Raji (cell line): Measurements from ENCODE around the gene DIO3.

Experiments used
- POLR2A ChIP-seq: IDR thresholded peaks from 2 replicates; pipeline ENCODE4 v1.6.1; 2011; ENCODE audit warnings: low read depth, low read length, control low read depth; ENCODE audit not compliant: insufficient read depth

Gene DIO3

DNA sequence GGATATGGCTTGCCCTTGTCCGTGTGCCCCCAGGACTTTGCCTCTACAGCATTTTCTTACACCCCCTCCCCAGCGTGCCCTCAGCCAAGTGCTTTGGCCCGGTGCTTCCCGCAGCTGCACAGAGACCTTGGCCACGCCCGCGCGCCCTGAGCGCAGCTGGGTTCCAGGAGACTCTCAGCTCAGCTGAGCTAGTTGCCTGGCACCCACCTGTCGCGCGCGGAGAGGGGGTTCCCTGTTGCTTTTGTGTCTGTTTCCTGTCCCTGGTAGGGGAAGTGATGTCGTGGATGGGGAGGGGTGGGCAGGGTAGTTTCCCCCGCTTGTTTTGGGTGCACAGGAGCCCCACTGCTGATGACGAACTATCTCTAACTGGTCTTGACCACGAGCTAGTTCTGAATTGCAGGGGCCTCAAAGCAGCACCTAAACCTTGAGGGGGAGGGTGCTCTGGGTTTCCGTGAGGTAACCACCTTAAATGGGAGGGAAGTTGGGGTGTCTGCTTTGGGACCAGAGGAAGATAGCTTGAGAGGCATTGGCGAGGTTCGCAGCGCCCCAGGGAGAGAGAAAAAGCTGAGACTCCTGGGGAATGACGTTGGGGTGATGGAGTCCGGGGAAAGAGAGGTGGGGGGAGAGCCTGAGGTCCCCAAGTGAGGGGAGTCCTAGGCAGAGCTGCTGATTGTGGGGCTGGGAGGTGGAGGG is 1.5 kb downstream of the DIO3 start:
- TF ChIP-seq POLR2A, result no peak

DNA sequence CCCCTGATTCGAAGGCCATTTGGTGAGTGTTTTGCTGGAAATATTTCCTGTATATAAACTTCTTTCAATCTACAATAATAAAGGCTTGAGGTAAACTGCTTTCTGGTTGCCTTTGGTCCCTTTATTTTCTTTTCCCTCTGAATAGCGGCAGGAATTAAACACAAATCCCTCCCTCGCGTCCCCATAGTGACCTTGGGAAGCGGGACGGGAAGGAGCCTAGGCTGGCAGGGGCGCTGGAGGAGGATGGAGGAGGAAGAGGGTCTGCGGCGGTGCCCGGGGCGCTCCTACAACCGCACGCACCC is 2.0 kb downstream of the DIO3 start:
- no peak for TF ChIP-seq POLR2A

DNA sequence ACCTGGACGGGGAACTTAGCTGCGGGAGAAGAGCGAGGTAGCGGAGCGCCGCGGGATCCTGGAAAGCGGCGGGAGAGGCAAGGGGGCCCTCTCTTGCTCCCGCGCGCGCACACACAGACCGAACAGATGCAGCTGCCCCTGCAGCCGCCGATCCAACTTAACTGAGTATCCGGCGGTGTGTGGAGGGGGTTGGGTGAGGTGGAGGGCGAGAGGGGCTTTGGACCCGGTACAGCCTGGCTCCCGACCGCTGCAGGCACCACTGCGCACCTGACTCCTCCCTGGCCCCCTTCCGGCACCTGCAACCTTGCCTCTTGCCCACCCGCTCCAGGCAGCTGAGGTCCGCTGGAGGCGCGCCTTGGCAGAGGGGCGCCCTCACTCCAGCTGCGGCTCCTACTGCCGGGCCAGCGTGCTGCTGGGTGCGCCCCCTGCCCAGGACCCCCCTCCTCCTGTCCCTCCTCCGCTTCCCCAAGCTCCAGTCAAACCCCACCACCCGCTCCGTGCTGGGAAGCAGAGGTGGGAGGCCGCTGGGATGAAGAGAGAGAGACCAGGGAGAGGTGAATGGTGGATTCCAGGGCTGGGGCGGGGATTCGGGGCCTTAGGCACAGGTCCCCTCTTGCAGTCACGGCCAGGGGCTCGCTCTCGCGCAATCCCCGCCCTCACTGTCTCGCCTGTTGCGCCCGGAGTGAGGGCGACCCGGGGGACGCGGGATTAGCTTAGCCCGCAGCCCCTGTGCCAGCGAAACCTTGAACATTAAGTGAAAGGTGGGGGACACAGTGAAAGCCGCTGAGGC is 2.6 kb downstream of the DIO3 start:
- no peak for TF ChIP-seq POLR2A

GRCh38 chr14:101564444-101564776 is 3.1 kb downstream of the DIO3 start:
- no peak for TF ChIP-seq POLR2A

DNA sequence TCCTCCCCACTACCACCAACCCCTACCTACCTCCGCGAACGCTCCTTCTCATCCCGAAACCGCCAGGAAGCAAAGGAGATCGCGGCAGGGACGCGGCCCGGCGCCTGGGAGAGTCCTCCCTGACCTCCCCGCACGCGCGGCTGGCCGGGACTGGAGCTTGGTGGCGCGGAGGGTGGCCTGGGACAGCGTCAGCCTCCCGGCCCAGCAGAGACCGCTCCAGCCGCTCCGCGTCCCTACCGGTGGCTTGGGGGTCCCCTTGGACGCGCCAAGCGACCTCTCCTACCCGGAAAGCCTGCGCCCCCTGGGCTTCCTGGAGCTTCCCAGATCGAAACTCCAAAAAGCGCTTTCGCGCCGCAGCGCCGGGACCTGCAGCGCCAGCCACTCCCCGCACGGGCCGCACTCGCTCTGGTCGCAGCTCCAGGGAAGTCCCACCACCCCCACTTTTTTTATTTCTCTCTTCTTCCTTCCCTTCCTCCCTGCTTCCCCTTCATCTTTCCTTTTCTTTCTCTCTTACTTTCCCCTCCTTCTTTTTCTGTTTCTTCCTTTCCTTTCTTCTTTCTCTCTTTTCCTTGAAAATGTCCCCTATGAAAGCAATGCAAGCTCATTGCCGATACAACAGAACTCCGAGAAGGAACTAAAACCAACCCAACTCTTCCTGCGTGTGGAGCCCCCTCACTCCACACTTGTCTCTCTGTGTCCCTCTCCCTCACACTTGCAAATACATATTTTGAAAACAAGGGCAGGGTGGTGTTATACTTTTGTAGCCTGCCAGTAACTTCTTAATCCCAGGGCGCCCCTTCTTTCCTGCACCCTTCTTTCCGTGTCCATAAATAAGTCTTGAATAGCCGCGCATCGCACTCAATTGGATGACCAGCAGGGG is 3.8 kb downstream of the DIO3 start:
- TF ChIP-seq POLR2A, result no peak

GRCh38 chr14:101567252-101567651 is 6.0 kb downstream of the DIO3 start:
- no peak for TF ChIP-seq POLR2A

- TF ChIP-seq POLR2A, result no peak
Observed at GRCh38 chr14:101571004-101571403, 9.7 kb downstream of the DIO3 start.

GRCh38 chr14:101573289-101573688 is 12.0 kb downstream of the DIO3 start:
- no peak for TF ChIP-seq POLR2A

DNA sequence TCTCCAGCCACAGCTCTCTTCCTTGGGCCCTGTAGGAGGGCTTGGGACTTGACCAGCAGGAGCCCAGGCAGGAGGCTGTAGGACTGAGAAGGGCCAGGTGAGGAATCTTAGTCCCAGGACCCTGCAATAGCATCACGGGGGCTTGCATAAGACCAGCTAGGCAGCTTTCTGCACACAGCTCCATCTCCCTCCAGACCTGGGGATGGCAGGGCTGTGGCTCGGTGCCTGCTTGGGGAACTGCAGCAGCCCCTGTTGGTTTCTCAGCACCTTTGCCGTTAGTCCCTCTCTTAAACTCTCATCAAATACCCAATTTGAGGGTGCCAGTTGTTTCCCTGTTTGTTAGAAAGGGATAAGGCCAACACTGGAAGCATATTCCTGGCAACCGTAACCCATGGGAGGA is 14.3 kb downstream of the DIO3 start:
- no peak for TF ChIP-seq POLR2A

- no peak for TF ChIP-seq POLR2A
Observed at GRCh38 chr14:101577221-101577909, 16.1 kb downstream of the DIO3 start.

DNA sequence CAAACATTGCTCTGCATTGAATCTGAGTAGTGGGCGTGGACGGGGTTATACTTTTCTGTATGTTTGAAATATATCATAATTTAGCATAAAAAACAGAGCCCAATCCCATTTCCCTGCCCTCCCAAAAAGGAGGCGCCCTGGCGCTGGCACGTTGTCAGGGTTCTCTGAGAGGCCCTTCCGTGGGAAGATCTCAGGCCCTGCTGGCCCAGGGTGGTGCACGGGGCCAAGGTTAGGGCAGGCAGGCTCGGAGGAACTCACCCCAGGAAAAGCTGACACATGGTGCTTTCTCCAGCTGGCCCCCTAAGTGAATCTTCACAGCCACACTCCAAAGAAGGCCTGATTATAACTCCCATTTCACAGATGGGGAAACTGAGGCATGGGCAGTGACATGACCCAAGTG is 17.2 kb downstream of the DIO3 start:
- no peak for TF ChIP-seq POLR2A

DNA sequence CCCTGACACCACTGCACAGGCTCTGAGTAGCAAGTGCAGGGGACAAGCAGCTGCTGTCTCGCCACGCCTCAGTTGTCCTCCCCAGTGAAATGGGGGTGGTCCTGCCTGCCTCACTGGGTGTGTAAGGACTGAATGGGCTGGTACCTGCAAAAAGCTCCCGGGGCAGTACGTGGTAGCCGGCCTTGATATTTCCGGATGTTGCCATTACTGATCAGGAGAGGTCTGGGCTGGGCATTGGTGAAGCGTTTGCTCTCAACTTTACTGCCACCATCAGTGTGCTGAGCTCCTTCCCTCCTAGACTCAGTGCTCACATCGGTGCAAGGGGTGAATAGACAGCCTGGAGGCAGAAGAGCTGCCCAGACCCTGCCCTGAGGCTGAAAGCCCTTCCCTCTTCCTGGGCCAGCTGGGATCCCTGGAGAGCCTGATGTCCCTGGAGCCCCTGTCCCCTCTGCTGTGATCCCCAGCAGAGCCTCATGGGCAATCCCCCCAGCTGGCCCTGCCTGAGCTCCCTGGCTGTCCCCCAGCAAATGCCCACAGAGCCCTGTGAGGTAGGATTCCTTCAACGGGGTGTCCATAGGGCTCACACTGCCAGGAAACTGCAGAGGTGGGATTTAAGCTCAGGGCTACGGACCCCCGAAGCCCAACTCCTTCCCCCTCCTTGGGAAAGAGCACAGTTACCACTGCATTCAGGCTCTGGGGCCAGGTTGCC is 18.2 kb downstream of the DIO3 start:
- TF ChIP-seq POLR2A, result no peak

DNA sequence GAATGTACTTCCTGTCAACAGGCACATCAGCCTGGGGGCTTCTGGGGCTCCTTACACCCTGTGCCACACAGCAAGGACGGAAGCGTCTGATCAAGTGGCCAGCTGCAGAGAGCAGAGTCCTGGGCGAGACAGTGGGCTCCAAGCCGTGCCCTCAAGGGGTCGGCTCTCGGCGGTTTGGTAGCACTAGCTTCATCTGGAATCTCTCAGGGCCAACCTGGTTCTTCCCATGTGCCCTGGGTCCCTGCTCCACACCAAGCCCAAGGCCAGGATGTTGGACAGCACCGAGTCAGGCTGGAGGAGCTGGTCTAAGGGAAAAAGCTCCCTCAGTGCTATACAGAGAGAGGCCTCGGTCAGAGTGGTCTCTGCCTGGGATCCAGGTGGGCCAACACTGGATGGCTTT is 20.5 kb downstream of the DIO3 start:
- no peak for TF ChIP-seq POLR2A

- TF ChIP-seq POLR2A, result no peak
Observed at GRCh38 chr14:101582294-101582693, 21.0 kb downstream of the DIO3 start.
